Loucy (cell line): Measurements from ENCODE around the gene TRMT61B.

Source experiments
- EZH2phosphoT487 ChIP-seq: fragments of 200-600 bp; IDR thresholded peaks from 2 replicates; pipeline ENCODE4 v1.6.1; 2018; ENCODE audit warnings: antibody characterized with exemption, mild to moderate bottlenecking, moderate library complexity, borderline replicate concordance
- TF ChIP-seq, protein P1 (sequence below): fragments of 200-600 bp; sonication (generic); conservative IDR thresholded peaks from 2 replicates; pipeline ENCODE4 v1.5.1; 2014; ENCODE audit warnings: mild to moderate bottlenecking, antibody characterized with exemption, low read length

DNA sequence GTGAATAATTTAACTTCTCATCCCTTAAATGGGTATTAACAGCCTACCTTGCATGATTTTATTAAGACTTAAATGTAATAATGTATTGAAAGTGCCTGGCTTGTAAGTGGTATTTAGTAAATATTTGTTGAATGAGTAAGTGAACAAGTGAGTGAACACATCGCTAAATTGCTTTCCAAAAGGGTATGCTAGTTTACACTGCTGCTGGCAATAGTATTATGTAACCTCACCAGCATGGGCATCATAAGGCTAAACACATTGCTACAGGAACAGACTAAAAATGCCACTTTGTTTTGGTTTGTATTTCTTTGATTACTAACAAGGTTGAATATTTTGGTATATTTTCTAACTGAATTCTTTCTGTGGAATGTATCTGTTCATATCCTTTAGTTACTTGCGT, 34.2 kb upstream of the TRMT61B start:
- TF ChIP-seq, protein P1, sequence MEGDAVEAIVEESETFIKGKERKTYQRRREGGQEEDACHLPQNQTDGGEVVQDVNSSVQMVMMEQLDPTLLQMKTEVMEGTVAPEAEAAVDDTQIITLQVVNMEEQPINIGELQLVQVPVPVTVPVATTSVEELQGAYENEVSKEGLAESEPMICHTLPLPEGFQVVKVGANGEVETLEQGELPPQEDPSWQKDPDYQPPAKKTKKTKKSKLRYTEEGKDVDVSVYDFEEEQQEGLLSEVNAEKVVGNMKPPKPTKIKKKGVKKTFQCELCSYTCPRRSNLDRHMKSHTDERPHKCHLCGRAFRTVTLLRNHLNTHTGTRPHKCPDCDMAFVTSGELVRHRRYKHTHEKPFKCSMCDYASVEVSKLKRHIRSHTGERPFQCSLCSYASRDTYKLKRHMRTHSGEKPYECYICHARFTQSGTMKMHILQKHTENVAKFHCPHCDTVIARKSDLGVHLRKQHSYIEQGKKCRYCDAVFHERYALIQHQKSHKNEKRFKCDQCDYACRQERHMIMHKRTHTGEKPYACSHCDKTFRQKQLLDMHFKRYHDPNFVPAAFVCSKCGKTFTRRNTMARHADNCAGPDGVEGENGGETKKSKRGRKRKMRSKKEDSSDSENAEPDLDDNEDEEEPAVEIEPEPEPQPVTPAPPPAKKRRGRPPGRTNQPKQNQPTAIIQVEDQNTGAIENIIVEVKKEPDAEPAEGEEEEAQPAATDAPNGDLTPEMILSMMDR: no peak
- no peak for TF ChIP-seq EZH2phosphoT487
